Posterior cingulate gyrus (tissue), 11 donors: ENCODE data around the gene ADGRG6.
"Not testable (repeated sequence)": the region's sequence is repeated elsewhere in the genome, so short reads cannot be mapped to it uniquely, and the experiment has no call there.

Experiments
- DNase-seq, 10 donors: peaks; one replicate each; pipeline versions ENCODE4 v3.0.0 to v3.0.0-alpha.2; 2020 to 2021; ENCODE audit warnings: mixed read lengths in 3 of 10
- intact Hi-C: fragments of 100-400 bp; cut with DNase I; formaldehyde crosslinking; loops from one replicate; pipeline ENCODE4 v1.15.1; 2023

Gene ADGRG6

DNA sequence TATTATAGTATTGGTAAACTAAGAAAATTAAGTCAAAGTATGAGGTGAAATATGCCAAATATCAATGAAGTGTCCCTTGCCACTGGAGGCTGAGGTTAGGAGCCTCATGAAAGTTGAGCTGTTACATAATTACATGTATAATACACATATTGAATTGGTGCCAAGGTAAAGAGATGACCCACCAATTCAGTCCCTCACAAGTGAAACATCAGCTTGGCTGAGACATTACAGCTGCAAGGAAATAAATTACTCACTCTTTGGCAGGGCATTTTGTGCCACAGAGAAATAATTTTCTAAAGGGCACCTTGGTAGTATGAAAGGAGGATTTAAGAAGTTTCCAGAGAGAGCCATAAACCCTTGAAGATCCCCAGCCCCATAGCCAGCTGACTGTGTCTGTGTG is 127.4 kb downstream of the ADGRG6 start:
- no peak for DNase-seq
- intact Hi-C loops: no loop called here

- intact Hi-C loops: no loop called here
- no peak for DNase-seq
Observed at GRCh38 chr6:142433419-142433818, 131.6 kb downstream of the ADGRG6 start.

- DNase-seq: no peak
- intact Hi-C loops: no loop called here
Observed at GRCh38 chr6:142438898-142439297, 137.1 kb downstream of the ADGRG6 start.

GRCh38 chr6:142440600-142441293 is 138.9 kb downstream of the ADGRG6 start:
- intact Hi-C loops: no loop called here

GRCh38 chr6:142441716-142442115 is 139.9 kb downstream of the ADGRG6 start:
- no peak for DNase-seq
- intact Hi-C loops: no loop called here

More at GRCh38 chr6:142440600-142441293, 138.9 kb downstream of the ADGRG6 start:
- DNase-seq: no peak

GRCh38 chr6:142443102-142443501 is 141.3 kb downstream of the ADGRG6 start:
- intact Hi-C loops: no loop called here
- no peak for DNase-seq

DNA sequence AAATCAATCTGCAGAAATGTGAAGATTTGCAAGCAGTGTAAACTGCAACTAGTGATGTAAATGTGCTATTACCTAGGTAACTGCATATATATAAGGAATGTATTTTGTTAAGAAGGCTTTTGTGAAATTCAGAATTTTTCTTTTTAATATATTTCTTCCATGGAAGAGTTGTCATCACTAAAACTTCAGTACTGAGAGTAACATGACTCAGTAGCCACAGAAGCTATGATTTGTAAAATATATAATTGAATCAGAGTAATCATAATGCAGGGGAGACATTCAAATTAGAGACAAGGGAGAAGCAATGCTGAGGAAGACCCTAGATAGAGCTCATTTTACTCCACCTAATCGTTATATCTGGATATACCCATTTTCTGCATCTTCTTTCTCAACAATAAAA is 141.7 kb downstream of the ADGRG6 start:
- DNase-seq: no peak
- intact Hi-C loops: no loop called here

DNA sequence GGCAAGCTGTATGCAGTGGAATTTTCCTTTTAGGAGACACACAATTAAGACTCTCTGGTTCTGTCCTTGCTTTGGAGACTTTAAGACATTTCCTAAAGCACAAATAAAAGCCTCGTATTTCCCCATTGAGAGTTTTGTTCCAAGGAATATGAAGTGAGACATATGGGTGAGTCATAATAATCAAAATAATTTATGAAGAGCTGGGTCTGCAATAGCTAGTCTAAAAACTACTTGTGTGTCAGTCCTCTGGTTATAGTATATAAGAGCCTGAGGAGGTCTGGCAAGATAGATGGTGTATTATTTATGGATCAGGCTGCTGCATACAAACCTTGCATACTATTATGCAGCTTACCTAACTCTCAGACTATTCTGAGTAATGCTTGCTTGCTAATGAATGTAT is 142.6 kb downstream of the ADGRG6 start:
- intact Hi-C loops: no loop called here
- DNase-seq: no peak

- intact Hi-C loops: no loop called here
- DNase-seq: no peak
Observed at GRCh38 chr6:142444881-142445301, 143.1 kb downstream of the ADGRG6 start.

GRCh38 chr6:142446168-142446567 is 144.4 kb downstream of the ADGRG6 start:
- intact Hi-C loops: no loop called here
- no peak for DNase-seq

GRCh38 chr6:142446576-142446975 is 144.8 kb downstream of the ADGRG6 start:
- intact Hi-C loops: no loop called here
- DNase-seq: no peak

GRCh38 chr6:142448091-142448729 is 146.4 kb downstream of the ADGRG6 start:
- intact Hi-C loops: no loop called here

GRCh38 chr6:142450856-142451255 is 149.0 kb downstream of the ADGRG6 start:
- intact Hi-C loops, DNase-seq: not testable (repeated sequence)

More at GRCh38 chr6:142448091-142448729, 146.4 kb downstream of the ADGRG6 start:
- DNase-seq: no peak

- intact Hi-C loops: no loop called here
- no peak for DNase-seq
Observed at GRCh38 chr6:142452993-142453392, 151.2 kb downstream of the ADGRG6 start.

DNA sequence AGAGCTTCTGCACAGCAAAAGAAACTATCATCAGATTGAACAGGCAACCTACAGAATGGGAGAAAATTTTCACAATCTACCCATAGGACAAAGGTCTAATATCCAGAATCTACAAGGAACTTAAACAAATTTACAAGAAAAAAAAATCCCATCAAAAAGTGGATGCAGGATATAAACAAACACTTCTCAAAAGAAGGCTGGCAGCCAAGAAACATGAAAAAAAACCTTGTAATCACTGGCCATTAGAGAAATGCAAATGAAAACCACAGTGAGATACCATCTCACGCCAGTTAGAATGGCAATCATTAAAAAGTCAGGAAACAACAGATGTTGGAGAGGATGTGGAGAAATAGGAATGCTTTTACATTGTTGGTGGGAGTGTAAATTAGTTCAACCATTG is 152.4 kb downstream of the ADGRG6 start:
- DNase-seq, intact Hi-C loops: not testable (repeated sequence)

GRCh38 chr6:142454848-142455247 is 153.0 kb downstream of the ADGRG6 start:
- intact Hi-C loops, DNase-seq: not testable (repeated sequence)

DNA sequence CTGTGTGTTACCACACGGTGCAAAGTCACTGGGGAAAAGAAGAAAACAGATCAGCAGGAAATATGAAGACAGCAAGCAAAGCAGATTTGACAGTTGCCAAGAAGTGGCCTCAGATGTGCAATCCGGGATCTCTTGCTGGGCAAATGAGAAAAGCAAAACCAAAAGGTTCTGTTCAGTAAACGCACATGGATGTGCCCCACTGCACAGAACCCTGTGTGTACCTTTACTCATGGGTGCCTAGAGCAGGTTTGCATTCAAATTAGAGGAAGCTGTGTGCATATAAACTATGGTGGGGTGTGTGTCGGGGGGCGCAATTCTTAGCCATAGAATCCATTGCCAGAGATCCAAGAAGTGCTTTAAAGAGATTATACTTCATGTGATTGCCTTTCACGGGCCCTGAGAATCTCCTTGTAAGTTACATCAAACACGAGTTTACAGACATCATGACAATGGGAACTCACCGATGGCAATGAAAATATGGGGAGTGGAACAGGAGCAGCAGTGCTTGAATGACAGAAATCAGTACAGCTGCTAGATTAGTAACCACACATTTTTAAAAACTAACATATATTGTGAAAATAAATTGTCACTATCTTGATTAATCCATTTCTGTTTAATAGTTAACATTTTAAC is 154.3 kb downstream of the ADGRG6 start:
- intact Hi-C loops: no loop called here
- DNase-seq: no peak

DNA sequence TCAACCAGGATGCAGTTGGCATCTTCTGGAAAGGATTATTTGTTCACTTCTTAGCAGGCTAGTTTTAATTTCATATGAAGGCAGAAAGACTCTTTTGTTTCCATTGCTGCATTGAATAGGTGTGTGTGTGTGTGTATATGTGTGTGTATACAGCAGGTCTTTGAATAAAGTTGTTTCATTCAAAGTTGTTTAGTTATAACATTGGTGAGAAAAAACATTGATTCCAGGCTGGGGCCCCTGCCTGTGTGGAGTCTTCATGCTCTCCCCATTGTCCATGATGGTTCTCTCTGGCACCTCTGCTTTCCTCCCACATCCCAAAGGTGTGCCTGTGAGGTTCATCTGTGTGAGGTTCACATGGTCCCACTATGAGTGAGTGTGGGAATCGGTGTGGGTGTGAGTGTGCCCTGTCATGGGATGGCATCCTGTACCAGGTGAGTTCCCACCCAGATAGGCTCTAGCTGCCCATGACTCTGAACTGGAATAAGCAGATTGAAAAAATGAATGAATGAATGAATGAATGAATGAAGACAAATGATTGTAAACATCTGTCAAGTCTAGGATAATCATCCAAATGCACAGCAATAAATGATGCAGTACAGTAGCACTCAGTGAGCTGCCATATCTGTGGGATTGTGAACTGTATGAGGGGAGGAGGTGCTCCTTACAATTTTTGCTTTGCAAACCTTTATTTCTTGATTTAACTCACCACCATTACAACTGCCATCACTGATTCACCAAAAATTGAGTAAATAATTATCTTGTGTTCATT is 156.0 kb downstream of the ADGRG6 start:
- DNase-seq: no peak
- intact Hi-C loops: no loop called here

GRCh38 chr6:142458836-142459235 is 157.0 kb downstream of the ADGRG6 start:
- intact Hi-C loops: no loop called here
- no peak for DNase-seq

GRCh38 chr6:142459271-142459670 is 157.5 kb downstream of the ADGRG6 start:
- intact Hi-C loops: no loop called here
- no peak for DNase-seq

DNA sequence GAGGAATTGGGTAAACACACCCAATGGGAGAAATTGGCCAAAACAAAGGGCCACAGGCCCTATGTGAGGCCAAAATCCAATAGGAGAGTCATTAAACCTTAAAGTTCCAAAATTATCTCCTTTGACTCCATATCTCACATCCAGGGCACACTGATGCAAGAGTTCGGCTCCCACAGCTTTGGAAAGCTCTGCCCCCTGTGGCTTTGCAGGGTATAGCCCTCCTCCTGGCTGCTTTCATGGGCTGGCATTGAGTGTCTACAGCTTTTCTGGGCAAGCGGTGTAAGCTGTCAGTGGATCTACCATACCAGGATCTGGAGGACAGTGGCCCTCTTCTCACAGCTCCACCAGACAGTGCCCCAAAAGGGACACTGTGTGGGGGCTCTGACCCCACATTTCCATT is 160.5 kb downstream of the ADGRG6 start:
- intact Hi-C loops: no loop called here
- DNase-seq: no peak
